ENCODE data around the gene TMEM163. TPM values are rescaled to one million over a fixed set of nuclear protein-coding genes. Genes with fewer than 3 reads are reported as not detected.

TMEM163 gene
- total RNA-seq, 3 donors from 2014 or later, result 0.41 to 1.5 (median 0.60) TPM

- H3K4me3 ChIP-seq, result no peak overlapping the region
- DNase-seq (no peak), ATAC-seq (no peak)
- H3K4me1 ChIP-seq (ENCODE audit: low read depth), result no peaks in the 10 kb centered on the region
- H3K36me3 ChIP-seq (ENCODE audit: low read depth), result no peaks in the 10 kb centered on the region
- H3K9me3 ChIP-seq, result no peaks in the 10 kb centered on the region
- intact Hi-C loops (cut with DNase I, micrococcal nuclease), result loop anchor here in 1 of 2 donors (10.0 kb wide), 1 partner anchor 437 kb away; no protein-coding TSS in a partner anchor
- no peak for TF ChIP-seq CTCF (IDR thresholded peaks at IDR 0.05)
Observed at GRCh38 chr2:134457353-134457752, 261.4 kb downstream of the TMEM163 start.

GRCh38 chr2:134455426-134455825 lies 263.4 kb downstream of the TMEM163 start:
- ATAC-seq (no peak), DNase-seq (no peak)
- TF ChIP-seq CTCF (IDR thresholded peaks at IDR 0.05), result no peak
- H3K36me3 ChIP-seq (ENCODE audit: low read depth), result no peaks in the 10 kb centered on the region
- no peaks in the 10 kb centered on the region for H3K4me1 ChIP-seq (ENCODE audit: low read depth)
- H3K4me3 ChIP-seq, result no peak overlapping the region
- intact Hi-C loops (cut with DNase I, micrococcal nuclease), result loop anchor here in 1 of 2 donors (10.0 kb wide), 1 partner anchor 439 kb away; no protein-coding TSS in a partner anchor
- H3K9me3 ChIP-seq, result no peaks in the 10 kb centered on the region

- TF ChIP-seq CTCF (IDR thresholded peaks at IDR 0.05), result no peak
- ATAC-seq, result no peak
- no peak for DNase-seq
Observed at GRCh38 chr2:134454931-134455330, 263.9 kb downstream of the TMEM163 start.

GRCh38 chr2:134454426-134454825 lies 264.4 kb downstream of the TMEM163 start:
- no peaks in the 10 kb centered on the region for H3K4me1 ChIP-seq (ENCODE audit: low read depth)
- TF ChIP-seq CTCF (IDR thresholded peaks at IDR 0.05), result no peak
- H3K4me3 ChIP-seq, result no peak overlapping the region
- no peak for ATAC-seq
- no peak for DNase-seq
- no peaks in the 10 kb centered on the region for H3K9me3 ChIP-seq
- no peaks in the 10 kb centered on the region for H3K36me3 ChIP-seq (ENCODE audit: low read depth)
- intact Hi-C loops (cut with DNase I, micrococcal nuclease), result loop anchor here in 1 of 2 donors (10.0 kb wide), 1 partner anchor 440 kb away; no protein-coding TSS in a partner anchor

More at GRCh38 chr2:134454931-134455330, 263.9 kb downstream of the TMEM163 start:
- intact Hi-C loops (cut with DNase I, micrococcal nuclease), result loop anchor here in 1 of 2 donors (10.0 kb wide), 1 partner anchor 440 kb away; no protein-coding TSS in a partner anchor
- H3K4me1 ChIP-seq (ENCODE audit: low read depth), result no peaks in the 10 kb centered on the region
- no peak overlapping the region for H3K4me3 ChIP-seq
- no peaks in the 10 kb centered on the region for H3K36me3 ChIP-seq (ENCODE audit: low read depth)
- H3K9me3 ChIP-seq, result no peaks in the 10 kb centered on the region

GRCh38 chr2:134453973-134454372 lies 264.8 kb downstream of the TMEM163 start:
- Histone ChIP-seq H3K4me3 (no peak overlapping the region), H3K36me3 (ENCODE audit: low read depth) (no peaks in the 10 kb centered on the region), H3K9me3 (no peaks in the 10 kb centered on the region), H3K4me1 (ENCODE audit: low read depth) (no peaks in the 10 kb centered on the region)
- ATAC-seq (no peak), DNase-seq (no peak)
- no peak for TF ChIP-seq CTCF (IDR thresholded peaks at IDR 0.05)
- intact Hi-C loops (cut with DNase I, micrococcal nuclease), result loop anchor here in 1 of 2 donors (10.0 kb wide), 1 partner anchor 441 kb away; no protein-coding TSS in a partner anchor
